H1 (cell line): Measurements from ENCODE around the gene TADA2B.

ENCODE experiments used
- CBX5 ChIP-seq: fragments of 300-800, 300-1000 bp; sonication (generic); IDR thresholded peaks from 2 replicates; pipeline ENCODE4 v1.7.1; 2016; ENCODE audit warnings: antibody characterized with exemption, low read length, low read depth
- MAX ChIP-seq: IDR thresholded peaks from 2 replicates; pipeline ENCODE4 v1.6.1; 2012; ENCODE audit warnings: inconsistent platforms
- POLR2AphosphoS5 ChIP-seq: IDR thresholded peaks from 2 replicates; pipeline ENCODE4 v1.6.1; 2011; ENCODE audit warnings: low read depth, low read length

GRCh38 chr4:7092026-7092425 is 48.9 kb downstream of the TADA2B start:
- no peak for TF ChIP-seq CBX5
- TF ChIP-seq MAX = no peak
- TF ChIP-seq POLR2AphosphoS5 = no peak
